NT2/D1 (cell line): ENCODE measurements around the gene CYP8B1.

Experiments
- SUZ12 ChIP-seq: IDR thresholded peaks from 2 replicates; pipeline ENCODE4 v1.6.1; 2011; ENCODE audit not compliant: insufficient read length, insufficient read depth; ENCODE audit errors: extremely low read depth
- YY1 ChIP-seq: IDR thresholded peaks from 2 replicates; pipeline ENCODE4 v1.6.1; 2011; ENCODE audit not compliant: insufficient read length, insufficient read depth
- ZNF274 ChIP-seq: IDR thresholded peaks from 2 replicates; pipeline ENCODE4 v1.6.1; 2011; ENCODE audit warnings: mild to moderate bottlenecking, low read depth, low read length

DNA sequence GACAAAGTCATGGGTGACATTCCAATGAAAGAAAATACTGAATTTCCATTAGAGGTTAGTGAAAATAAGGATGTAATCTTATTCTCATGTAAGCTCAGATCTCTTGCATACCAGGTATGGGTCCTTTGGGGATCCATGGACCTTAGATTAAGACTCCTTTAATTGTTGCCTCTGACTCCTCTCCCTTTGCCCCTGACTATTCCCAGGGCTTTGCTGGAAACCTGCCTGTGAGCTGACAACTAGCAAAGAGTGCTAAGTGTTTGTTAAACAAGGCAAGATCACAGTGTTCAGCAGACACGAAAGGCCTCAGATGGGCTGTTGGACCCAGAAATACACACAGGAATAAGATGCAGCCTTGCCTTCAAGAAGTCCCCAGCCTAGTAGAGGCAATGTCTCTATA, 34.3 kb downstream of the CYP8B1 start:
- TF ChIP-seq ZNF274 (no peak), SUZ12 (no peak), YY1 (no peak)
